GM12874 (cell line): Measurements from ENCODE around the gene RAPGEF1.

Experiments
- TF ChIP-seq, protein P1 (sequence below): IDR thresholded peaks from 2 replicates; pipeline ENCODE4 v1.5.1; 2011; ENCODE audit warnings: low read depth, mild to moderate bottlenecking, control low read depth, low read length, moderate library complexity; ENCODE audit not compliant: insufficient read depth

RAPGEF1 gene

DNA sequence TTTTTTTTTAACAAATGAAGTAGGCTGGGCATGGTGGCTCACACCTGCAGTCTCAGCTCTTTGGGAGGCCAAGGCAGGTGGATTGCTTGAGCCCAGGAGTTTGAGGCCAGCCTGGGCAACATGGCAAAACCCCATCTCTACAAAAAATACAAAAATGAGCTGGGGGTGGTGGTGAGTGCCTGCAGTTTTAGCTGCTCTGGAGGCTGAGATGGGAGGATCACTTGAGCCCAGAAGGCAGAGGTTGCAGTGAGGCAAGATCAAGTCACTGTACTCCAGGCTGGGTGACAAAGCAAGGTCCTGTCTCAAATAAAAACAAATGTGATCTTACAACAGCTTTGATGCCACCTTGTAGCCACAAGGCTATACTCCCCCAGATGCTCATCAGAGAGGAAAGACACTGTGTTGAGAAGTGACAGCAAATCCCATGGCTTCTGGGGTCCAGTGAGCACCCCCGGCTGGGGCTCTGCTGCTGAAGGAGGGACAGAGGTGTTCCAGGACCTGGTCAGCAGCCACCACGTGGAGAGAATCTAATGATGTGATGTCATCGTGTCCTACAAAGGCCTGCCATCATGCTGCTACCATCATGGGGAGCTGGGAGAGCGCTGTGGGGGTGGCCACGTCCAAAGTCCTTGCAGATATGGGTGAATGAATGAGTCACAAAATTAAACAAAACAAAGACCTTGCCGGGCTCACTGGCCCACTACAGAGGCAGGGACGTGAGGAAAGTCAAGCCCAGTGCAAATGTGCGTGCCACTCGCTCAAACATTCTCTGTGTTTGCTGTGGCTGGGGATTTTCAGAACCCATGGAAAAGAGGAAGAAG lies 133.9 kb downstream of the RAPGEF1 start:
- TF ChIP-seq, protein P1, sequence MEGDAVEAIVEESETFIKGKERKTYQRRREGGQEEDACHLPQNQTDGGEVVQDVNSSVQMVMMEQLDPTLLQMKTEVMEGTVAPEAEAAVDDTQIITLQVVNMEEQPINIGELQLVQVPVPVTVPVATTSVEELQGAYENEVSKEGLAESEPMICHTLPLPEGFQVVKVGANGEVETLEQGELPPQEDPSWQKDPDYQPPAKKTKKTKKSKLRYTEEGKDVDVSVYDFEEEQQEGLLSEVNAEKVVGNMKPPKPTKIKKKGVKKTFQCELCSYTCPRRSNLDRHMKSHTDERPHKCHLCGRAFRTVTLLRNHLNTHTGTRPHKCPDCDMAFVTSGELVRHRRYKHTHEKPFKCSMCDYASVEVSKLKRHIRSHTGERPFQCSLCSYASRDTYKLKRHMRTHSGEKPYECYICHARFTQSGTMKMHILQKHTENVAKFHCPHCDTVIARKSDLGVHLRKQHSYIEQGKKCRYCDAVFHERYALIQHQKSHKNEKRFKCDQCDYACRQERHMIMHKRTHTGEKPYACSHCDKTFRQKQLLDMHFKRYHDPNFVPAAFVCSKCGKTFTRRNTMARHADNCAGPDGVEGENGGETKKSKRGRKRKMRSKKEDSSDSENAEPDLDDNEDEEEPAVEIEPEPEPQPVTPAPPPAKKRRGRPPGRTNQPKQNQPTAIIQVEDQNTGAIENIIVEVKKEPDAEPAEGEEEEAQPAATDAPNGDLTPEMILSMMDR = no peak

DNA sequence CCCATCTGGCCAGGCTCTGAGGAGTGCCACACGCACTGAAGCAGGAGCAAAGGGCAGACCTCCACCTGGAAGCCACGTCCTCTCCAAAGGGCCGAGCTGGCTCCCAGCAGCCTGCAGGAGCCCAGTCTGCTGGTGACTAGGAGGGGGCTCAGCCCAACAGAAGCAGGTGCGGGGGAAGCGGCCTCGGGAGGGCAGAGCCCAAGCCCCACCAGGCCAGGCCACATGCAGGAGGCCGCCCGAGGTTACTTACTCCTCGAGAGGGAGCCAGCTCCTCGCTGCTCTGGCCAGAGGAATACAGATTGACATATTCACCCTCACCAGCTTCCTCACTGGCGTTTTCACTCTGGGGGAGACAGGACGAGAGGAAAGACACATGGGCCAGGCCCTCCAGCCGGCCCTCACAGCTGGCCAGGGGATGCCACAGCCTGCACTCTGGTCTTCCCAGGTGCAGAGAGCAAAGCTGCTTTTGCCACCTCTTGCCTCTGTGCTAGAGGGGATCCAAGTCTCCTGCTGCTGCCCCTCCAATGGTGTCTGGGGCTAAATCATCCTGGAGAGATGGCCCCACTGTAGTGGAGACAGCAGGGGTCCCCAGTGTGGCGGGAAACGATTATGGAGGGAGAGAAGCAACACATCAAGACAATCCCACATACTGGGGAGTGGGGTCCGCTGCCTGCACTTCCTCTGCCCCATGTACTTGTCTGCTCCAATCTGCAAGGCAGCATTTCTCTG lies 136.0 kb downstream of the RAPGEF1 start:
- TF ChIP-seq, protein P1 = no peak

DNA sequence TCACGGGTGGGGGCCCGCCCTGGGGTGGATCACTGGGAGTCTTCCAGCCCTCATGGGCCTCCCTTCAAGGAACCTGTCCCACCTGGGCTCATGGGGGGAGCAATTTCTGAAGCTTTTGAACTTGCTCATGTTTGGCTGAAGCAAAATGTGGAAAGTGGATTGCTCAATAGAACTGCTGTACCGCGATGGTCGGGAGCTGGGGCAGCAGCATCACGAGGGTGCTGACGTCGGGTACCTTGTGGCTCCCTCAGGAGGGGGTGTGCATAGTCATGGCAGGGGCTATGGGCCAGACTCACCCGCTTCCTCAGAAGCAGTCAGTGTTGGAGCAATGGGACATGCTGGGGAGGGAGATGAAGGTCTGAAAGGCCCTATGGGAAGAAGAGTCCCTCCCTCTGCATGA lies 136.7 kb downstream of the RAPGEF1 start:
- TF ChIP-seq, protein P1 = no peak

DNA sequence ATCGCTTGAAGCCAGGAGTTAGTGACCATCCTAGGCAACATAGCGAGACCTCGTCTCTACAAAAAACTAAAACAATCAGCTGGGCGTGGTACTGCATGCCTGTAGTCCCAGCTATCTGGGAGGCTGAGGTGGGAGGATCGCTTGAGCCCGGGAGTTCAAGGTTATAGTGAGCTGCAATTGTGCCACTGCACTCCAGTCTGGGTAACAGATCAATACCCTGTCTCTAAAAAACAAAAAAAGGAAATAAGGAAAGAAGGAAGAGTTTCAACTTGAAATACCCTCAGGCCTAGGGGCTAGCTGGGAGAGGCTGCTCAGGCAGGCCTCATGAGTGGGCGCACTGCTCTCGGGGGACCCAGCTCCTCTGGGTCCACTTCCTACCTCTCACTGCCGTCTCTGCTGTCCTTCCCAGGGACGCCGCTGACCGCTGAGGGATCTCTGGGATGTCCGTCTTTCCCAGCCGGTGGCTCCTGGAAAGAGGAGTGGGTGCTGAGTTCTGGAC lies 138.1 kb downstream of the RAPGEF1 start:
- TF ChIP-seq, protein P1 = no peak

DNA sequence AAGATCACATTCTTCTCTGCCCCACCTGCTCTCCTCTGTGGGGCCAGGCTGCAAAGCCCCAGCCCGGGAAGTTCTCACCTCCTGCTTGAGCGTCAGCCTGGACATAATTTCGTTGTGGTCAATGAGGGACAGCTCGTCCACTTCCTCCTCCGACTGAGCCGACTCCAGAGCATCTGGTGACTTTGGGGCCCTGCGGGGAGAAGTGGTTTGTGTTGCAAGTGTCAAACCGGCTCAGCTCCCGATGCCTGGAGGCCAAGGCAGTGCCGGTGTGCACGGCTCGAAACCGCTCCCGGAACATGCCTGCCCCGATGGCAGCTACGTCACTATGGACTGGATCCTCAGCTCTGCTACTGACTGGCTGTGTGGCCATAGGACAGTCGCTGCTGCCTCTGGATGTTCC lies 141.8 kb downstream of the RAPGEF1 start:
- TF ChIP-seq, protein P1 = no peak

DNA sequence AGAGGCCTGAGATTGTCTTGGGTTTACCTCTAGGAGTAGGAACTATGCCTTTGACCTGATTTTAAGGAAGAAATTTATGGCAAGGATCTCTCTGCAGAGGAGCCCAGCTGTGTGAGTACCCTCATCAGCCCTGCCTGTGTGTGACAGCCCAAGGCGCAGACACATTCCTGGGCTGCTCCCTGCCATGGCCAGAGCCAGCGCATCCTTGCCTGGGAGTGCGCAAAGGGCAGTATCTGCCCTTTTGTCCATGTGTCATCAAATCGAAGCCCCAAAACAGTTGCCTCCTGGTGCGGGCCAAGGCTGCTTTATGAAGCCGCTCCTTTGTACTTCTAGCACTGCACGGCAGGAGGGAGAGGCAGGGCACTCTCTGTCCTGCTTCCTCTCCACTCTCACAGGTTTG lies 142.6 kb downstream of the RAPGEF1 start:
- TF ChIP-seq, protein P1 = no peak

DNA sequence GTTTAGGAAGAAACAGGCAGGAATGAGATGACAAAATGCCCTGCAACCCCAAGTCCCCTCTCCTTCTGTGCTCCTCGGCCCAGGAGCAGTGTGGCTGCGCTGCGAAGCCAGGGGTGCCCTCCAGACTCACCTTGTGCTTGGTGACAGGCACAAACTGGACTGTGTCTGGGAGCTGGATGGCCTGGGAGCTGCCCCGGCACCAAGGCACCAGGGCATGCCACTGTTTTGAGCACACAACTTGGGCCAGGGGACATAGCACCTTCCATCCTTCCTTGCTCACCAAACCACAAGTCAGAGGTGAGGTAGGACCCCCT lies 143.5 kb downstream of the RAPGEF1 start:
- TF ChIP-seq, protein P1 = no peak
